Ammon's horn (tissue), 1 donor: ENCODE measurements around the gene CD59.

Experiments
- DNase-seq: peaks from one replicate; pipeline ENCODE4 v3.0.0-alpha.2; 2016; ENCODE audit warnings: low spot score

The CD59 gene

GRCh38 chr11:33736148-33736812 is at the start of gene CD59:
TSS of gene CD59 (minus strand) at chr11:33736423. CDS start at chr11:33722445, 13,978 bp downstream.
- peak; percentile 94 for DNase-seq

DNA sequence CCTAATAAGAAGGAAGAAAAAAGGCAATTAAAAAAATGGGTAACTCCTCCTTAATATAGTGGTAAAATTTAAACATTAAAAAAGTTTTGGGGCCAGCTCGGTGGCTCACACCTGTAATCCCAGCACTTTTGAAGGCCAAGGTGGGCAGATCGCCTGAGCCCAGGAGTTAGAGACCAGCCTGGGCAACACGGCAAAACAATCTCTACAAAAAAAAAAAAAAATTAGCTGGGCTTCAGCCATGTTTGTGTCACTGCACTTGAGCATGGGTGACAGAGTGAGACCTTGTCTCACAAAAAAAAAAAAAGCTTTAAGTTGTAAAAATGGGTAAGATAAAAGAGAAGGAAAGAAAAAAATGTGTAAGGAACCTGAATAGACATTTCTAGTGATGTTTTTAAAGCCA is 49.4 kb upstream of the CD59 start:
- no peak for DNase-seq

DNA sequence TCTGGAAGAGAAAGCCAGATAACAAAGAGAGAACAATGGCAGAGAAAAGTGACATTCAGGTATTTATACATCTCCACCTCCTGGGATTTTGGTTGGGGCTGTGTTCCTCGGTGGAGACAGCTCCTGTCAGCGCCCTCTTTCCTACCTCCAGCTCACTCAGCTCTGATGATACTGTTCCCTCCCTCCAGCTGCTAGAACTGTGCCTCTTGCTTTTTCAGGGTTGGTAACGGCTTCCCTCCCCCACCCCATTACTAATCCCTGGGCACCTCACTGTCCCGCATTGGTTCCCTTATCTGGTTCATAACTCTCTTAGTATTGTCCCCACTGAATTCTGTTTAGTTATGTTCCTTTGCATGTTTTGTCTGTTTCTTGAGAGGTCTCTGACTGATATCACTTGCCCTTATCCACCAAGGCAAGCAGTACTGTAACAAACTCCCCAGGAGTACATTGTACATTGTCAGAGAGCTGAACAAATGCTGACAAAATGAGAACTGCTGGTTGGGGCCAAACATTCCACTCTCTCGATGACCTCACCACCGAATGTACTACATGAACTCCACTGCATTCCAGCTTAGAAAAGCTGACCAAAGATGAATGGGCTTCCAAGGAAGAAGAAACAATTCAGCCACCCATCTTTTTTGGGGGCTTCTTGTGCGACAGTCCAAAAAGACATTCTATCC is 43.8 kb upstream of the CD59 start:
- no peak for DNase-seq

GRCh38 chr11:33778675-33779074 is 42.5 kb upstream of the CD59 start:
- peak; percentile 29 for DNase-seq

- DNase-seq, result no peak
Observed at GRCh38 chr11:33777906-33778305, 41.7 kb upstream of the CD59 start.

- DNase-seq, result no peak
Observed at GRCh38 chr11:33775832-33776470, 39.7 kb upstream of the CD59 start.

DNA sequence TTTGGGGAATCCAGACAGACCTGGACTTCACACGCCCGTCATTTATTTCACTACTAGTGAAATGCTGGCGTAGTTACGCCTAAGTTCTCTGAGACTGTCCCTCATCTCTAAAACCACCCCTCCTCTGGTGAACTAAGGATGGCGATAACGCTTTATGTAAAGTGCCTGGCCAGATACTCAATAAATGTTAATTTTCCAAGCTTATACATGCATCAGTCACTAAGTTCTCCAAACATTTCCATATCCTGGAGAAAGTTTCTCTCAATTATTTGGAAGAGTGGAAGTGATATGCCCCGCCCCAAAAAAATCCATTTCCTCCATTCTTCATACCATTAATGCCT is 39.2 kb upstream of the CD59 start:
- no peak for DNase-seq

DNA sequence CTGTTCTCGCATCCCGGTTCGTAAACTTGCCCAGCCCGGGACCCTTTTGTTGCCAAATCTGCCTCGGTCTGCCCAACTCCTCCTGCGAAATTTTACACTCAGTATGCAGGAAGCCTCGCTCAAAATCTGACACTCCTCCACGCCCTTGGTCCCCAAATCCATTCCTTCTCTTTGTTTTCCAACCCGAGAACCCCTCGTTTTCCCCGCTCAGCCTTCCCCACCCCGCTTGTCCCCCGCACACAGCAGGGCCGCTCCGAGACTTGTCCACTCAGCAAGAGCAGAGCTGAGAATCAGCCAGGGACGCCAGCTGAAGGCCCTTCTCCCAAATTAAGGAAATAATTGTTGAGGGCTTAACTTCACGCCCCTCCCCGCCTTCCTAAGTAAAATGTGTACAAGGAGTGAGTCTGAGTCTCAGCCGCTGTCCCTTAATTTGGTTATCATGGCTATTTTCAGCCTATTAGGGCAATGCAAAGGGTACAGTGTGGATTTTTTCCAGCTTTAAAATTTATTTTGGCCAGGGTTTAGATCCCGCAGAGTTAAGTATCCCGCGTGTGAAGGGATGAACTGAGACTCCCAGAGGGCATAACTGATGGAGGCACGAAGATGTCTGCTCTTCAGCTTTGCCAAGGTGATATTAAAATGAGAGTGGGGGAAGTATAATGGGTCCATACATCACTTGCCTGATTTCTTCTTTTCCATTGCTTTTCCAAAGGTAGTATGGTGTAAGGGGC is 38.7 kb upstream of the CD59 start:
- DNase-seq, result peak; percentile 49

DNA sequence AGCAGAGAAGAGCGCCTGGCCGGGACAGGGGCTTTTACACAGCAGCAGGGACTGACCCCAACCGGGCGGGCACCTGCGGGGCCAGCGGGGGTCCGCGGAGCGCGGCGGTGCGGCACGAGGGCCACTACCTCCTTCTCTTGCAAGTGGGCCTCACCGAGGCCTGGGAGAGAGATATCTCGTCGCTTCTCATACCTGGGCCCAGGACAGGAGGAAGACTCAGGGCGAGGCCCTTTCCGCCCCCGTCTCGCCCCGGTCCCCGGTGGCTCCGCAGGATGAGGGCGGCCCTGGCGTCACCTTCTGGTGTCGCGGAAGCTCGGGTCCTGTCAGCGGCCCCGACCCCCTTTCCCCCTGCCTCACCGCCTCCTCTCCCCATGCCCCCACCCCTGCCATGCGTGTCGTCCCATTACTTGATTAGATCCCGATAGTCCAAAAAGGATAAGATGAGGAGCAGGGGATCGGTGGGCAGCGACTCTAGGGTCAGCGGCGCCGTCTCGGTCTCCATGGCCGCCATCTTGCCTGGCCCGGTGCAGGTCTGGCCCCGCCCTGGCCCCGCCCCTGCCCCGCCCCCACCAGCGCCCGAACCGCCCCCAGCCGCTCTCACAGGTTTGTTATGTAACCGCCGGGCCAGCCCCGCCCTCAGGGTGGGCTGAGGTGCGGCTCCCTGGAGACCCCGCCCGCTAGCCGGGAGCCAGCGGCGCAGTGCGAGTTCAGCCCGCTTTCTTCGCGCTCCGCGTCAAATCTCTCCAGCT is 37.9 kb upstream of the CD59 start, which contains the start of gene FBXO3:
TSS of gene FBXO3 (minus strand) at position 534 of the 749 bp plus-strand sequence. CDS start at position 511, 23 bp downstream.
- peak; percentile 89 for DNase-seq

- peak; percentile 41 for DNase-seq
Observed at GRCh38 chr11:33773404-33773986, 37.3 kb upstream of the CD59 start.

DNA sequence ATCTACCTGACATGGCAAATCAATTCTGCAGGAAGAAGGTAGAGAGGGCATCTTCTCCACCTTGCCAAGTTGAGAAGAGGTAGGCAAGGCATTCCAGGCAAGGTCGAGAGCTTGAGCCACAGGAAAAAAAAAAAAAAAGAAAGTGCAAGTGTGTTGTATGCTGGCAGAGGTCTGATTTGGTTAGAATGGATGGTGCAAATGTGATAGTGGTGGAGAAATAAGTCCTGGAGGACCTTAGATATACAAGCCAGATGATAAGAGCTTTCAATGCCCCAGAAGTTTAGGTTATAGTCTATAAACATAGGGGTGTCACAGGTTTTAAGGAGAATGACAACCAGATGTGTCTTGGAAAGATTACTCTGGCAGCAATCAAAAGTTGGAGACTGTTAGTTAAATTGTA is 36.6 kb upstream of the CD59 start:
- DNase-seq, result no peak

- DNase-seq, result no peak
Observed at GRCh38 chr11:33772300-33772699, 36.1 kb upstream of the CD59 start.

DNA sequence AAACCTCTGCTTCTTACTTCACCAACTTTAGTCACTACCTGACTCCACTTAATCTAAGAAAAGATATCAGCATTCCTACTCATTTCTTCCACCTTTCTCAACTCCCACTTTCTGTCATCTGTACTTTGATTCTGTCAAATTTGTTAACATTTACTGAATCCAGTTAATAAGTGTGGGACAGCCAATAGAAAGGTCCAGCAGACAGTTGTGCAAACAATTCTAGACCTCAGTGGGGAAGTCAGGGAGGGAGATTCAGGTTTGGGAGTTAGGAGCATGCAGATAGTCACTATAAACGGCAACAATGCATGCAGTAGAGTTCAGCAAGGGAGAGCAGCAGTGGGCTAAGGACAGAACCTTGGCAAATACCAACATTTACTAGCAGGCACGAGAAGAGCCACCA is 34.0 kb upstream of the CD59 start:
- DNase-seq, result no peak

GRCh38 chr11:33769542-33769941 is 33.3 kb upstream of the CD59 start:
- no peak for DNase-seq

- DNase-seq, result no peak
Observed at GRCh38 chr11:33767624-33768023, 31.4 kb upstream of the CD59 start.

DNA sequence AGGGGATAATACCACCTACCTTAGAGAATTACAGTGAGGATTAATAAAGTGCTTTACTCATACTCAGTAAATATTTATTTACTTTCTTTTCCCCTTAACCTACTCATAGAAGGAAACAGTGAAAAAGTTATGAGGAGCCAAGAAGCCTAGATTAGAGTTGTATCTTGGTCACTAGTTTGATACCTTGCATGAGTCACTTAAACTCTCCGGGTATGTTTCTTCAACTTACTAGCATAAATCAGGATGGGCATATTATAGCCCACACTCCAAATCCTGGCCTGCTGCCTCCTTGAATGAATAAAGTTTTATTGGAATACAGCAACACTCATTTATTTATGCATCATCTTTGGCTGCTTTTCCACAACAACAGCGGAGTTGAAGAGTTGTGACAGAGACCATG is 29.9 kb upstream of the CD59 start:
- no peak for DNase-seq

- DNase-seq, result no peak
Observed at GRCh38 chr11:33761471-33761870, 25.2 kb upstream of the CD59 start.

DNA sequence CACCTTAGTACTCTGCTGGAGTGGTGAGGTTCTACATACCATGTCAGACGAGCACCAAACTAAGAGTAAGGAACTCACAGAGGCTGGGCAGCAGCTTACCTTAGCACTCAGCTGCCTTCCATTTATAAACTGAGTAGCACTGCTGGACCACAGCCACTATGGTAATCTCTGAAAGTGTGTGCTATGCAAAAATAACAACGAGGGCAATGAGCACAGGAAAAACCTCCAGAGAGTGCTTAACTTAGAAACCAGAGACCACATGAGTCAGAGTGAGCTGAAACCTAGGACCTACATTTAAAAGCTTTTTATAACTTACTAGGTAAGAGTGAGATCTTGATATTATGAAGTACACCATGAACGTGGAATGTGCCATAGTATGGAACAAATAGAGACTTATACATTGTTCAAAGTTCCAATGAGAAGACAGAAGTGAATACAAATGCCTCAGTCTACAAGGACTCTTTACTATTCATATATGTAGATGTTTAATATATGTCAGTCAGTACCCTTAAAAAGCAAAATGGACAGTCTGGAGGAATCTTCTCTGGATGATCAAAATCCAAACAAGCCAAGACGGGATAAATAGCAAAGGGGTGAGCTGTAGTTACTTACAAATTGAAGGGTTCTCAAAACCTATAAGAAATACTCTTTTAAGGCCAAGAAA is 17.2 kb upstream of the CD59 start:
- DNase-seq, result no peak

GRCh38 chr11:33751878-33752277 is 15.7 kb upstream of the CD59 start:
- no peak for DNase-seq

DNA sequence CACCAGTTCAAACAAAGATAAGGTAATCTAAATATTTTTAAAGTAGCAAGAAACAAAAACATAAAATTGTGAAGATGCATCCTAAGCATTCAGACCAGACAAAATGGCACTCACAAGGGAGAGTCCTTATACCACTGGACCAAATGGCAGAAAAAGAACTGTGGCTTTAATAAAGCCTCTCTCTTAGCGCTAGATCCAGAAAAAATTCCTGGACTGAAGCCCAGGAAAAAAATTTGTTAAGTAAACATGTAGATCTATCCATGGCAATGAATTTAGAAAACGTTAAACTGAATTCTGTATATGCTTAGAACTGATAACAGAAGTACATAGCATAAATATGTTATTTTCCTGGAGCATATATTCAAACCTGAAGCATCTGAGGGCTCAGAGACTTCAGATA is 11.8 kb upstream of the CD59 start:
- DNase-seq, result no peak

- DNase-seq, result no peak
Observed at GRCh38 chr11:33743291-33743690, 7.1 kb upstream of the CD59 start.
